Measurements from ENCODE around the gene MLLT3. TPM values are rescaled to one million over a fixed set of nuclear protein-coding genes. Genes with fewer than 3 reads are reported as not detected.

Gene MLLT3
- total RNA-seq, 4 donors from 2014 or later = 15.1 to 30.5 (median 18.4) TPM

DNA sequence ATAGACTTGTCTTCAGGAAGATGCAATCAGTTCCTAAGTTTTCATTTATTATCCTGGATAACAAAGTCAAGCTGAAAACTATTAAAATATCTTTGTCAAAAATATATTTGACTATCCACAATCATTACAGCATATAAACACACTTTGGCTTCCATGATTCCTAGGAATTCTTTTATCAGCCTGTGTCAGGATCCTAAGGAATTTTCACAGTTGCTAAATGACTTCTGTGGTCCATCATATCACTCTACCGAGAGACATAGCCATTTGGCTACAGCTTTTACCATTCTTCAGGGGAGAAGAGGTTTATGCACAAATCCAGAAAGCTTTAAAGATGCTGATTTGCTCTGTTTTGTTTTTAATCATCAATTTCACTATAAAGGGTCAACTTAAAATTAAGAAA lies 128.3 kb downstream of the MLLT3 start:
- DNase-seq = no peak

DNA sequence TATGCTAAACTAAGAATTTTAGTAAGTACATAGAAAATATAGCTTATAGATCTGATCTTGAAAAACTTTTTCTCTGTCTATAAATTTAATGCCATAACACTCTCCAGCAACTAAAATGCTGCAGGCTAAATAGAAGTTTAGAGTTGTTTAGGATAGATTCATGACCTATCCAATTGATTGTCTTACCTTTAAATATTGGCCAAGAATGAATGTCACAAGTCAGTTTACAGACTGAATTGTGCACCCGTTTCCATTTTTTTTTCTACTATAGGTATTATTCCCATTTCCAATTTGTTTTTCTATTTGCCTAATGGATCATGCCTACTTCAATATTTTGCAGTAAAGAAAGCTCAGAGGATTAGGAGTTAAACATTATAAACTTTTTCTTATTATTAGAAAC lies 129.5 kb downstream of the MLLT3 start:
- H3K27ac ChIP-seq = no peak overlapping the region
- no peaks in the 10 kb centered on the region for H3K4me1 ChIP-seq
- no peaks in the 10 kb centered on the region for H3K27me3 ChIP-seq
- no peak for DNase-seq
- H3K9me3 ChIP-seq = no peaks in the 10 kb centered on the region
- H3K4me3 ChIP-seq = no peak overlapping the region
- TF ChIP-seq, protein P1, sequence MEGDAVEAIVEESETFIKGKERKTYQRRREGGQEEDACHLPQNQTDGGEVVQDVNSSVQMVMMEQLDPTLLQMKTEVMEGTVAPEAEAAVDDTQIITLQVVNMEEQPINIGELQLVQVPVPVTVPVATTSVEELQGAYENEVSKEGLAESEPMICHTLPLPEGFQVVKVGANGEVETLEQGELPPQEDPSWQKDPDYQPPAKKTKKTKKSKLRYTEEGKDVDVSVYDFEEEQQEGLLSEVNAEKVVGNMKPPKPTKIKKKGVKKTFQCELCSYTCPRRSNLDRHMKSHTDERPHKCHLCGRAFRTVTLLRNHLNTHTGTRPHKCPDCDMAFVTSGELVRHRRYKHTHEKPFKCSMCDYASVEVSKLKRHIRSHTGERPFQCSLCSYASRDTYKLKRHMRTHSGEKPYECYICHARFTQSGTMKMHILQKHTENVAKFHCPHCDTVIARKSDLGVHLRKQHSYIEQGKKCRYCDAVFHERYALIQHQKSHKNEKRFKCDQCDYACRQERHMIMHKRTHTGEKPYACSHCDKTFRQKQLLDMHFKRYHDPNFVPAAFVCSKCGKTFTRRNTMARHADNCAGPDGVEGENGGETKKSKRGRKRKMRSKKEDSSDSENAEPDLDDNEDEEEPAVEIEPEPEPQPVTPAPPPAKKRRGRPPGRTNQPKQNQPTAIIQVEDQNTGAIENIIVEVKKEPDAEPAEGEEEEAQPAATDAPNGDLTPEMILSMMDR (IDR thresholded peaks at IDR 0.05) = no peak
- TF ChIP-seq POLR2A (IDR thresholded peaks at IDR 0.05) = no peak
- no peaks in the 10 kb centered on the region for H3K36me3 ChIP-seq

More for the DNA sequence above, 128.3 kb downstream of the MLLT3 start:
- Histone ChIP-seq H3K4me1 (no peaks in the 10 kb centered on the region), H3K27me3 (no peaks in the 10 kb centered on the region), H3K9me3 (no peaks in the 10 kb centered on the region), H3K4me3 (no peak overlapping the region), H3K27ac (no peak overlapping the region), H3K36me3 (no peaks in the 10 kb centered on the region)
- TF ChIP-seq POLR2A (IDR thresholded peaks at IDR 0.05) = no peak
- TF ChIP-seq, protein P1 (IDR thresholded peaks at IDR 0.05) = no peak

DNA sequence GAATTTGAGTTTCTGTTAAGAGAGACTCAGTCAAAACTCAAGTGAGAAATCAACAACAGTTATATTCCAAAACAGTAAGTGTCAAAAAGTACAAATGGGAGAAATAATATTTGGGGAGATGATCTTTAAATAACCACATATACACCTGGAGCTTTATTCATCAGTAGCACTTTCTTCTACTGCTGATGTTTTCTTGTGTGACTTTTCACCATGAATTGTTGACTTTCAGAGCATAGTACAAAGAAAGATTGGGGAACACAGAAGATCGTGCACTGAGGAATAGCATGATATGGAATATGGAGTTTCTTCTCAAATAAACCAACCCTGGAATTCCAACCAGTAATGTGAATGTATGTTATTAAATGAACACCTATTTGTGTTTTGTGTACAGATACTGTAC lies 130.7 kb downstream of the MLLT3 start:
- Histone ChIP-seq H3K36me3 (no peaks in the 10 kb centered on the region), H3K27me3 (no peaks in the 10 kb centered on the region), H3K4me1 (no peaks in the 10 kb centered on the region), H3K27ac (no peak overlapping the region), H3K9me3 (no peaks in the 10 kb centered on the region), H3K4me3 (no peak overlapping the region)
- no peak for TF ChIP-seq POLR2A (IDR thresholded peaks at IDR 0.05)
- TF ChIP-seq, protein P1 (IDR thresholded peaks at IDR 0.05) = no peak
- no peak for DNase-seq

DNA sequence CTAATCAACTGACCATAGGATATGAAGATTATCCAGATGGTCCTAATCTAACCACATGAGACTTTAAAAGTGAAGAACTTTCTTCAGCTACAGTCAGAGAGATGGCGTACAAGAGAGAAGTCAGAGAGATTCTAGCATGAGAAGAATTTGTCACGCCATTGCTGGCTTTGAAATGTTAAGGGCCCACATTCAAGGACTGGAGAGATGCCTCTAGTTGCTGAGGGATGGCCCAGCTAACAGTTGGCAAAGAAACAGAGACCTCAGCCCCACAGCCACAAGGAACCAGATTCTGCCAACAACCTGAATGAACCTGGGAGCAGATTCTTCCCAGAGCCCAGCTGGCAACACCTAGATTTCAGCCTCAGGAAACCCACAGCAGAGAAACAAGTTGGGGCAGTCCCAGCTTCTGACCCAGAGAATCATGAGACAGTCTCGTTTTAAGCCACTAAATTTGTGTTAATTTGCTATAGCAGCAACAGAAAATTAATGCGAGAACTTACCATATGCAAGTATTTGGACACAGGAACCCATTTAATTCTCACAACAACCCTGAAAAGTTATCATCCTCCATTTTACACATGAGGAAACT lies 132.0 kb downstream of the MLLT3 start:
- Histone ChIP-seq H3K27me3 (no peaks in the 10 kb centered on the region), H3K36me3 (no peaks in the 10 kb centered on the region), H3K4me1 (no peaks in the 10 kb centered on the region), H3K27ac (no peak overlapping the region), H3K9me3 (no peaks in the 10 kb centered on the region), H3K4me3 (no peak overlapping the region)
- no peak for TF ChIP-seq POLR2A (IDR thresholded peaks at IDR 0.05)
- TF ChIP-seq, protein P1 (IDR thresholded peaks at IDR 0.05) = no peak
- DNase-seq = no peak

DNA sequence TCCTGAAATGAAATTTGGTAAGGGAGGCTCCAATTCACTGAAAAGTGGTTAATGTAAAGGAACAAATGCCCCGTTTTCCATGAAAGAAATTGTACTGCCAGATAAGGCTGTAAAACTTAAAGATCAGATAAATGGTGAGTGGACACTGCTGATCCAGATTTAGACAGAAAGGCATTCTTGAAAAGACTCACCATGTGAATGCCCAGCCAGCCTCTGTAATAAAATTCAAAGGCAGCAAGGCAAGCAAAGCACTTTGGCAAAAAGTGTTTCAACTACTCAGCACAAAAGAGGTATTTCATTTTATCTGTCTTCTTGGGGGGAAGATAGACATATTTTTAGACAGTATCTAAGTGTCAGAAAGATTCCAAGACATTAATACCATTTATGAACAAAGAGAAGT lies 133.6 kb downstream of the MLLT3 start:
- H3K4me3 ChIP-seq = no peak overlapping the region
- H3K27me3 ChIP-seq = no peaks in the 10 kb centered on the region
- H3K9me3 ChIP-seq = no peaks in the 10 kb centered on the region
- no peaks in the 10 kb centered on the region for H3K4me1 ChIP-seq
- no peak overlapping the region for H3K27ac ChIP-seq
- DNase-seq = no peak
- TF ChIP-seq, protein P1 (IDR thresholded peaks at IDR 0.05) = no peak
- no peak for TF ChIP-seq POLR2A (IDR thresholded peaks at IDR 0.05)
- no peaks in the 10 kb centered on the region for H3K36me3 ChIP-seq

DNA sequence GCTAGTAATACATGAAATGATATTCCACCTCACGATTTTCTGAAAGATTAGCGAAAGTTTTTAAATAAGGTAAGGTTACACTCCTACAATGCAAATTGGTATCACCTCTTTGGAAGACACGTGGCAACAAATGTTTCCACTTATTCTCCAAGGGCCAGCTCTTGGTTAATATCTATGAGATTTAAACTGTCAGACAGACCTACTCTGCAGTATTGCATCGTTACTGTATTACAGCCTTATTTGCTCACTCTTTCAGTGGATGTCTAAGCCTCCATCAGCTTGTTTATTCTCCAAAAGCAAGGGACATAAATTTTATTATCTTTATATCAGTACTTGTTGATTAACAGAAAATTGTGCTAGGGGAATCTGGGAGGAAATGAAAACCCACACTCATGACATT lies 135.7 kb downstream of the MLLT3 start:
- no peak overlapping the region for H3K27ac ChIP-seq
- no peak for DNase-seq
- H3K27me3 ChIP-seq = no peaks in the 10 kb centered on the region
- TF ChIP-seq, protein P1 (IDR thresholded peaks at IDR 0.05) = no peak
- TF ChIP-seq POLR2A (IDR thresholded peaks at IDR 0.05) = no peak
- no peaks in the 10 kb centered on the region for H3K9me3 ChIP-seq
- no peaks in the 10 kb centered on the region for H3K4me1 ChIP-seq
- H3K4me3 ChIP-seq = no peak overlapping the region
- H3K36me3 ChIP-seq = no peaks in the 10 kb centered on the region

Data from Peyer's patch (tissue), 4 donors.